H9 (cell line): ENCODE data around the gene TRIM37. TPM values are rescaled to one million over a fixed set of nuclear protein-coding genes. Genes with fewer than 3 reads are reported as not detected.

Experiments
- DNase-seq: peaks from one replicate; pipeline ENCODE4 v3.0.0-alpha.2; 2017
- H2AFZ ChIP-seq: one replicate; pipeline ENCODE4 v1.6.1; 2013; ENCODE audit warnings: mild to moderate bottlenecking, low read length, control low read depth, moderate library complexity
- H2AK5ac ChIP-seq: 2 replicates; pipeline ENCODE4 v1.6.1; 2013; ENCODE audit warnings: low read length, control low read depth, mixed read lengths; ENCODE audit not compliant: insufficient read length
- H2BK120ac ChIP-seq: one replicate; pipeline ENCODE4 v1.6.1; 2013; ENCODE audit warnings: low read depth, mild to moderate bottlenecking, low read length, control low read depth, inconsistent platforms; ENCODE audit not compliant: poor library complexity, severe bottlenecking
- H2BK12ac ChIP-seq: 2 replicates; pipeline ENCODE4 v1.6.1; 2013; ENCODE audit warnings: low read length, control low read depth, mixed read lengths, low read depth; ENCODE audit not compliant: insufficient read length
- H2BK15ac ChIP-seq: 2 replicates; pipeline ENCODE4 v1.6.1; 2013; ENCODE audit warnings: low read depth, low read length, control low read depth
- H2BK20ac ChIP-seq: one replicate; pipeline ENCODE4 v1.6.1; 2013; ENCODE audit warnings: low read depth, mild to moderate bottlenecking, low read length, control low read depth, inconsistent platforms; ENCODE audit not compliant: poor library complexity, severe bottlenecking
- H2BK5ac ChIP-seq: 2 replicates; pipeline ENCODE4 v1.6.1; 2013; ENCODE audit warnings: low read length, control low read depth, mixed read lengths; ENCODE audit not compliant: insufficient read length
- H3K14ac ChIP-seq: 2 replicates; pipeline ENCODE4 v1.6.1; 2013; ENCODE audit warnings: low read length, control low read depth; ENCODE audit not compliant: insufficient read depth
- H3K18ac ChIP-seq: 2 replicates; pipeline ENCODE4 v1.6.1; 2013; ENCODE audit warnings: low read depth, mild to moderate bottlenecking, mixed read lengths, low read length, control low read depth; ENCODE audit not compliant: insufficient read length
- H3K23ac ChIP-seq: 2 replicates; pipeline ENCODE4 v1.6.1; 2013; ENCODE audit warnings: low read length, control low read depth, mixed read lengths, low read depth; ENCODE audit not compliant: insufficient read length
- H3K23me2 ChIP-seq: 2 replicates; pipeline ENCODE4 v1.6.1; 2013; ENCODE audit warnings: low read depth, mild to moderate bottlenecking, mixed read lengths, low read length, control low read depth; ENCODE audit not compliant: insufficient read length, poor library complexity, severe bottlenecking
- H3K27ac ChIP-seq: 2 replicates; pipeline ENCODE4 v1.5.1; 2013; ENCODE audit warnings: low read length, control low read depth, mixed read lengths, low read depth; ENCODE audit not compliant: insufficient read length
- H3K27me3 ChIP-seq: 2 replicates; pipeline ENCODE4 v1.6.1; 2013; ENCODE audit warnings: low read length, control low read depth, inconsistent platforms; ENCODE audit not compliant: insufficient read depth
- H3K4ac ChIP-seq: 2 replicates; pipeline ENCODE4 v1.6.1; 2013; ENCODE audit warnings: low read depth, mild to moderate bottlenecking, control low read depth, inconsistent platforms, low read length, moderate library complexity
- H3K4me1 ChIP-seq: 2 replicates; pipeline ENCODE4 v1.6.1; 2013; ENCODE audit warnings: low read length, control low read depth, inconsistent platforms; ENCODE audit not compliant: insufficient read depth
- H3K4me2 ChIP-seq: 2 replicates; pipeline ENCODE4 v1.6.1; 2013; ENCODE audit warnings: low read length, control low read depth, mixed read lengths; ENCODE audit not compliant: insufficient read length, insufficient read depth
- H3K56ac ChIP-seq: 2 replicates; pipeline ENCODE4 v1.6.1; 2013; ENCODE audit warnings: low read depth, mild to moderate bottlenecking, mixed read lengths, low read length, control low read depth; ENCODE audit not compliant: insufficient read length
- H3K79me1 ChIP-seq: 2 replicates; pipeline ENCODE4 v1.6.1; 2013; ENCODE audit warnings: low read depth, mild to moderate bottlenecking, moderate library complexity, low read length, control low read depth, inconsistent platforms; ENCODE audit not compliant: insufficient read depth, poor library complexity, severe bottlenecking
- H3K79me2 ChIP-seq: 2 replicates; pipeline ENCODE4 v1.6.1; 2013; ENCODE audit warnings: low read length, control low read depth, inconsistent platforms; ENCODE audit not compliant: insufficient read depth
- H3K9ac ChIP-seq: 2 replicates; pipeline ENCODE4 v1.6.1; 2013; ENCODE audit warnings: low read length, control low read depth, mixed read lengths; ENCODE audit not compliant: insufficient read length; ENCODE audit errors: extremely low read depth
- H3K9me3 ChIP-seq: one replicate; pipeline ENCODE4 v1.6.1; 2013; ENCODE audit warnings: low read depth, low read length, inconsistent platforms; ENCODE audit not compliant: control insufficient read depth
- H3T11ph ChIP-seq: one replicate; pipeline ENCODE4 v1.6.1; 2013; ENCODE audit warnings: mild to moderate bottlenecking, low read length, control low read depth, inconsistent platforms
- H4K20me1 ChIP-seq: one replicate; pipeline ENCODE4 v1.6.1; 2013; ENCODE audit not compliant: control insufficient read depth, insufficient read length, insufficient read depth
- H4K5ac ChIP-seq: 2 replicates; pipeline ENCODE4 v1.6.1; 2013; ENCODE audit warnings: low read depth, mild to moderate bottlenecking, mixed read lengths, low read length, control low read depth; ENCODE audit not compliant: insufficient read length
- H4K8ac ChIP-seq: replicated peaks from 2 replicates; pipeline ENCODE4 v1.6.1; 2013; ENCODE audit warnings: low read length, control low read depth, mixed read lengths, low read depth; ENCODE audit not compliant: insufficient read length
- H4K91ac ChIP-seq: 2 replicates; pipeline ENCODE4 v1.6.1; 2013; ENCODE audit warnings: low read depth, mild to moderate bottlenecking, moderate library complexity, mixed read lengths, low read length, control low read depth; ENCODE audit not compliant: insufficient read length
- H3K27ac Mint-ChIP-seq, 3 experiments: 2 replicates in 2 of 3; 3 replicates in 1 of 3; pipeline ENCODE4 v1.8.0; 2020 to 2021; ENCODE audit warnings: mixed read lengths in 3 of 3, mild to moderate bottlenecking in 1 of 3, moderate library complexity in 1 of 3
- H3K27me3 Mint-ChIP-seq: 2 replicates; pipeline ENCODE4 v1.8.0; 2021; ENCODE audit warnings: low read depth, mild to moderate bottlenecking, moderate library complexity, mixed read lengths
- H3K36me3 Mint-ChIP-seq, 3 experiments: 2 replicates in 2 of 3; 3 replicates in 1 of 3; pipeline ENCODE4 v1.8.0; 2020 to 2021; ENCODE audit warnings: low read depth in 3 of 3, mixed read lengths in 3 of 3; ENCODE audit not compliant: insufficient read depth in 1 of 3
- H3K4me1 Mint-ChIP-seq, 2 experiments: 2 replicates each; pipeline ENCODE4 v1.8.0; 2020; ENCODE audit warnings: mixed read lengths in 2 of 2
- H3K4me3 Mint-ChIP-seq, 2 experiments: 2 replicates in 1 of 2; 3 replicates in 1 of 2; pipeline ENCODE4 v1.8.0; 2020 to 2021; ENCODE audit warnings: mild to moderate bottlenecking in 2 of 2, mixed read lengths in 2 of 2, moderate library complexity in 1 of 2
- H3K9me3 Mint-ChIP-seq, 2 experiments: 2 replicates in 1 of 2; 3 replicates in 1 of 2; pipeline ENCODE4 v1.8.0; 2020; ENCODE audit warnings: mild to moderate bottlenecking in 2 of 2, mixed read lengths in 2 of 2, moderate library complexity in 1 of 2
- WGBS: extraction: QIAGEN DNeasy Blood & Tissue Kit; methylation state at CpG from one replicate; pipeline ENCODE4 v1.1.7; 2013; ENCODE audit warnings: missing lambda C conversion rate, low lambda C conversion rate, mixed read lengths; ENCODE audit not compliant: insufficient read length; ENCODE audit errors: extremely low coverage; 5-methylcytosine and 5-hydroxymethylcytosine counted together
- total RNA-seq: library from RNA; stranded (reverse); gene quantifications from 2 replicates; pipeline ENCODE4 v1.2.1, GENCODE V29; 2021
- TF ChIP-seq, protein P1 (sequence below): fragments of 200-600 bp; sonication (generic); conservative IDR thresholded peaks from 3 replicates; pipeline ENCODE4 v1.8.0; 2021; ENCODE audit warnings: antibody characterized with exemption, mild to moderate bottlenecking

TRIM37 gene
- total RNA-seq, 1 experiment from 2014 or later, result 52.1 TPM

DNA sequence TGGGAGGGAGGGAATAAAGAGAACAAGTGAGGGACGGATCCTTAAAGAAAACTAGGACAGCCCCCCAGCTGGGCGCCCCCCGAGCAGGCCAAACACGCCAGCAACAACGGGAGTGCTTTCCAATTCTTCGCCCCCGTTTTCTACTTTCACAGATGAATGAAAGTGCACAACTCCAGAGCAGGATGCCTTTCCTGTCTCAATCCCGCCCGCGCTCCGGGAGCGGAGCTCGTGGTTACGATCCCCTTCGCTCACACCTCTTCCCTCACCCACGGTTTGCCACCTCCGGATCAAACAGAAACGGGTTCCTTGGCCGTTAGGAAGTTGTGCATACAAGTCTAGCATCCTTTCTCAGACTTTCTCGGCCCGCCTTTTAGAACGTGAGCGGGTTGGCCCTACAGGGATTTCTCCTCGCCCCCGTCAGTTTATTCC, 47.6 kb upstream of the TRIM37 start:
- Mint-ChIP-seq H3K36me3 (peaks cover 0 to 8% (median 4%) of the 10 kb centered on the region in 3 experiments; a peak in 5 of 7 replicates), H3K27me3 (no peaks in the 10 kb centered on the region), H3K4me1 (peaks cover 39 to 50% of the 10 kb centered on the region in 2 experiments), H3K27ac (no peak overlapping the region), H3K9me3 (no peaks in the 10 kb centered on the region), H3K4me3 (no peak overlapping the region)
- H3K27me3 ChIP-seq, result no peaks in the 10 kb centered on the region
- no peak overlapping the region for H2AFZ ChIP-seq
- no peak for DNase-seq
- peak overlapping the region; percentile 90 for H2BK120ac ChIP-seq
- H4K20me1 ChIP-seq, result no peaks in the 10 kb centered on the region
- peak overlapping the region; percentile 89 for H3K9ac ChIP-seq
- H2BK15ac ChIP-seq, result no peak overlapping the region
- H3K14ac ChIP-seq, result peak overlapping the region; percentile 99
- H3K9me3 ChIP-seq, result no peaks in the 10 kb centered on the region
- peaks cover 5% of the 10 kb centered on the region for H3K23me2 ChIP-seq
- H2BK5ac ChIP-seq, result peak overlapping the region; percentile 56
- H3K18ac ChIP-seq, result peak overlapping the region; percentile 80
- no peak overlapping the region for H2BK12ac ChIP-seq
- H3K4me2 ChIP-seq, result peak overlapping the region; percentile 75
- no CpG with 5 or more reads among the region's 25 CpGs for WGBS
- peak overlapping the region; percentile 11 for H4K91ac ChIP-seq
- peak overlapping the region; percentile 81 for H3K27ac ChIP-seq
- peak overlapping the region; percentile 73 for H4K5ac ChIP-seq
- H3K4ac ChIP-seq, result peak overlapping the region; percentile 0; the same call in 1 of the 2 replicates
- peaks cover 30% of the 10 kb centered on the region; the same call in 1 of the 2 replicates for H3K79me2 ChIP-seq
- no peak overlapping the region for H3K23ac ChIP-seq
- H2AK5ac ChIP-seq, result no peak overlapping the region
- no peak overlapping the region for H2BK20ac ChIP-seq
- no peak overlapping the region for H4K8ac ChIP-seq
- H3K56ac ChIP-seq, result peak overlapping the region; percentile 88
- H3K4me1 ChIP-seq, result no peaks in the 10 kb centered on the region
- peak overlapping the region; percentile 43 for H3T11ph ChIP-seq
- TF ChIP-seq, protein P1, sequence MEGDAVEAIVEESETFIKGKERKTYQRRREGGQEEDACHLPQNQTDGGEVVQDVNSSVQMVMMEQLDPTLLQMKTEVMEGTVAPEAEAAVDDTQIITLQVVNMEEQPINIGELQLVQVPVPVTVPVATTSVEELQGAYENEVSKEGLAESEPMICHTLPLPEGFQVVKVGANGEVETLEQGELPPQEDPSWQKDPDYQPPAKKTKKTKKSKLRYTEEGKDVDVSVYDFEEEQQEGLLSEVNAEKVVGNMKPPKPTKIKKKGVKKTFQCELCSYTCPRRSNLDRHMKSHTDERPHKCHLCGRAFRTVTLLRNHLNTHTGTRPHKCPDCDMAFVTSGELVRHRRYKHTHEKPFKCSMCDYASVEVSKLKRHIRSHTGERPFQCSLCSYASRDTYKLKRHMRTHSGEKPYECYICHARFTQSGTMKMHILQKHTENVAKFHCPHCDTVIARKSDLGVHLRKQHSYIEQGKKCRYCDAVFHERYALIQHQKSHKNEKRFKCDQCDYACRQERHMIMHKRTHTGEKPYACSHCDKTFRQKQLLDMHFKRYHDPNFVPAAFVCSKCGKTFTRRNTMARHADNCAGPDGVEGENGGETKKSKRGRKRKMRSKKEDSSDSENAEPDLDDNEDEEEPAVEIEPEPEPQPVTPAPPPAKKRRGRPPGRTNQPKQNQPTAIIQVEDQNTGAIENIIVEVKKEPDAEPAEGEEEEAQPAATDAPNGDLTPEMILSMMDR, result no peak
- peaks cover 8% of the 10 kb centered on the region for H3K79me1 ChIP-seq
